HEK293 (cell line): ENCODE results near the gene ARHGAP30.

Experiments
- BCL11B ChIP-seq: fragments of 450-650 bp; formaldehyde crosslinking; IDR thresholded peaks from 2 replicates; pipeline ENCODE4 v1.5.1; 2016; ENCODE audit warnings: low read depth, missing biosample characterization, missing genetic modification characterization
- CTCF ChIP-seq: fragments of 450-650 bp; formaldehyde crosslinking; IDR thresholded peaks from 2 replicates; pipeline ENCODE4 v1.5.1; 2016; ENCODE audit warnings: missing biosample characterization, missing genetic modification characterization
- GLI4 ChIP-seq: fragments of 450-650 bp; formaldehyde crosslinking; IDR thresholded peaks from 2 replicates; pipeline ENCODE4 v1.5.1; 2016; ENCODE audit warnings: missing biosample characterization, missing genetic modification characterization
- GLIS1 ChIP-seq: fragments of 450-650 bp; formaldehyde crosslinking; IDR thresholded peaks from 2 replicates; pipeline ENCODE4 v1.5.1; 2016; ENCODE audit warnings: missing biosample characterization, missing genetic modification characterization
- KLF16 ChIP-seq: fragments of 450-650 bp; formaldehyde crosslinking; IDR thresholded peaks from 2 replicates; pipeline ENCODE4 v1.5.1; 2017; ENCODE audit warnings: missing biosample characterization, missing genetic modification characterization
- PATZ1 ChIP-seq: fragments of 450-650 bp; formaldehyde crosslinking; IDR thresholded peaks from 2 replicates; pipeline ENCODE4 v1.5.1; 2016; ENCODE audit warnings: missing biosample characterization, missing genetic modification characterization
- PBX3 ChIP-seq: sonication (generic); formaldehyde crosslinking; IDR thresholded peaks from 2 replicates; pipeline ENCODE4 v1.8.1; 2022; ENCODE audit warnings: mild to moderate bottlenecking, moderate library complexity, missing genetic modification reagents
- REPIN1 ChIP-seq: fragments of 450-650 bp; formaldehyde crosslinking; IDR thresholded peaks from 2 replicates; pipeline ENCODE4 v1.5.1; 2017; ENCODE audit warnings: missing biosample characterization, missing genetic modification characterization, low read depth
- SETDB1 ChIP-seq: IDR thresholded peaks from one replicate; pipeline ENCODE4 v1.6.1; 2017; ENCODE audit warnings: mild to moderate bottlenecking, low read length, moderate library complexity, mixed read lengths; ENCODE audit not compliant: insufficient read length
- ZFP37 ChIP-seq: fragments of 450-650 bp; formaldehyde crosslinking; IDR thresholded peaks from 2 replicates; pipeline ENCODE4 v1.5.1; 2016; ENCODE audit warnings: missing biosample characterization, missing genetic modification characterization
- ZNF132 ChIP-seq: fragments of 450-650 bp; formaldehyde crosslinking; IDR thresholded peaks from 2 replicates; pipeline ENCODE4 v1.5.1; 2017; ENCODE audit warnings: missing biosample characterization, missing genetic modification characterization, borderline replicate concordance
- ZNF223 ChIP-seq: fragments of 450-650 bp; formaldehyde crosslinking; IDR thresholded peaks from 2 replicates; pipeline ENCODE4 v1.5.1; 2016; ENCODE audit warnings: missing biosample characterization, missing genetic modification characterization
- ZNF274 ChIP-seq, 2 experiments: fragments of 200-500 bp in 1 of 2; fragments of 450-650 bp in 1 of 2; sonication (Bioruptor generic) in 1 of 2; formaldehyde crosslinking in 1 of 2; IDR thresholded peaks; 2 replicates each; pipeline versions ENCODE4 v1.5.1 to v1.6.1; 2014 to 2016; ENCODE audit warnings: borderline replicate concordance in 1 of 2, inconsistent platforms in 1 of 2, low read length in 1 of 2, missing biosample characterization in 1 of 2, missing genetic modification characterization in 1 of 2
- ZNF292 ChIP-seq: fragments of 450-650 bp; formaldehyde crosslinking; IDR thresholded peaks from 2 replicates; pipeline ENCODE4 v1.5.1; 2016; ENCODE audit warnings: low read depth, missing biosample characterization, missing genetic modification characterization, borderline replicate concordance
- ZNF391 ChIP-seq: fragments of 450-650 bp; formaldehyde crosslinking; IDR thresholded peaks from 2 replicates; pipeline ENCODE4 v1.5.1; 2016; ENCODE audit warnings: low read depth, missing biosample characterization, missing genetic modification characterization, borderline replicate concordance
- ZNF394 ChIP-seq: fragments of 450-650 bp; formaldehyde crosslinking; IDR thresholded peaks from 2 replicates; pipeline ENCODE4 v1.5.1; 2016; ENCODE audit warnings: missing biosample characterization, missing genetic modification characterization, mild to moderate bottlenecking, moderate library complexity, borderline replicate concordance
- ZNF549 ChIP-seq: fragments of 450-650 bp; IDR thresholded peaks from 2 replicates; pipeline ENCODE4 v1.5.1; 2018; ENCODE audit warnings: missing biosample characterization, missing genetic modification characterization, mild to moderate bottlenecking, inconsistent platforms, moderate library complexity
- ZNF600 ChIP-seq: fragments of 450-650 bp; formaldehyde crosslinking; IDR thresholded peaks from 2 replicates; pipeline ENCODE4 v1.5.1; 2016; ENCODE audit warnings: missing biosample characterization, missing genetic modification characterization
- TF ChIP-seq, protein P1 (sequence below): fragments of 450-650 bp; formaldehyde crosslinking; IDR thresholded peaks from 2 replicates; pipeline ENCODE4 v1.5.1; 2017; ENCODE audit warnings: missing biosample characterization, missing genetic modification characterization
- TF ChIP-seq, protein P2 (sequence below): fragments of 450-650 bp; formaldehyde crosslinking; IDR thresholded peaks from 2 replicates; pipeline ENCODE4 v1.5.1; 2016; ENCODE audit warnings: missing biosample characterization, missing genetic modification characterization
- TF ChIP-seq, protein P3 (sequence below): fragments of 450-650 bp; formaldehyde crosslinking; conservative IDR thresholded peaks from 2 replicates; pipeline ENCODE4 v1.5.1; 2016; ENCODE audit warnings: low read depth, missing biosample characterization, missing genetic modification characterization
- TF ChIP-seq, protein P4 (sequence below): fragments of 450-650 bp; formaldehyde crosslinking; IDR thresholded peaks from 2 replicates; pipeline ENCODE4 v1.5.1; 2016; ENCODE audit warnings: missing biosample characterization, missing genetic modification characterization

ARHGAP30 gene

DNA sequence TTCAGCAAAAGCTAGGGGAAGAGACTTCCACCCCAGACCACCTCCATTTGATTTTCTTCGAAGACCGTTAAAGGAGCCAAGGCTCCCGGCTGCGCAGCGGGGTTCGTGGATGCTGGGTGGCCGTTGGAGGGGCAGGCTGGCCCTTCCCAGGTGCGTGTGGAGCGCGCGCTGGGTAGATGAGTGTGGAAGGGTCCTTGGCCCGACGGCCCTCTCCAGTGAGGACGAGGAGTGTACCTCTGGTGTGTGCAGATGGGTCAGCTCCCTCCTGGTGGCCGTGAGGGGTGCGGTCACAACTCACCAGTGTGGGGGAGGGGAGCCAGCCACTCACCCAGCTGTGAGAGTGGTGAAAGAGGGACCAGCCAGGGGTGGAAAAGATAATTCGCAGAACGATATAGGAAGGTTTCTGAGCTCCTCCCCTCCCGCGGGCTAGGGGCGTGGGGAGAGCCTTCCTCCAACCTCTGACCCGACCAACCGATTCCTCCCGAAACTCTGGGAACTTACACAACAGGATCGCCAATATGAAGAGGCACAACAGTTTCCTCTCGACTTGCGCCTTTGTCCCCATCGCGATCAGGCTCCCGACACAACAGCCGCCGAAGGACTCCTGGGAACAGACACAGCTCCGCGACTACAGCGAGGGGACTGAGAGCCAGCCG is 49.1 kb downstream of the ARHGAP30 start, which contains the start of gene F11R (continued):
- TF ChIP-seq ZNF600 (tag by site-specific recombination): no peak
- TF ChIP-seq PATZ1 (tag by site-specific recombination): peak; percentile 57; the same call in 1 of the 2 replicates
- no peak for TF ChIP-seq SETDB1
- no peak for TF ChIP-seq ZNF223 (tag by site-specific recombination)
- TF ChIP-seq, protein P1, sequence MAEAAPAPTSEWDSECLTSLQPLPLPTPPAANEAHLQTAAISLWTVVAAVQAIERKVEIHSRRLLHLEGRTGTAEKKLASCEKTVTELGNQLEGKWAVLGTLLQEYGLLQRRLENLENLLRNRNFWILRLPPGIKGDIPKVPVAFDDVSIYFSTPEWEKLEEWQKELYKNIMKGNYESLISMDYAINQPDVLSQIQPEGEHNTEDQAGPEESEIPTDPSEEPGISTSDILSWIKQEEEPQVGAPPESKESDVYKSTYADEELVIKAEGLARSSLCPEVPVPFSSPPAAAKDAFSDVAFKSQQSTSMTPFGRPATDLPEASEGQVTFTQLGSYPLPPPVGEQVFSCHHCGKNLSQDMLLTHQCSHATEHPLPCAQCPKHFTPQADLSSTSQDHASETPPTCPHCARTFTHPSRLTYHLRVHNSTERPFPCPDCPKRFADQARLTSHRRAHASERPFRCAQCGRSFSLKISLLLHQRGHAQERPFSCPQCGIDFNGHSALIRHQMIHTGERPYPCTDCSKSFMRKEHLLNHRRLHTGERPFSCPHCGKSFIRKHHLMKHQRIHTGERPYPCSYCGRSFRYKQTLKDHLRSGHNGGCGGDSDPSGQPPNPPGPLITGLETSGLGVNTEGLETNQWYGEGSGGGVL (tag by site-specific recombination): no peak; the same call in 1 of the 2 replicates
- no peak for TF ChIP-seq ZNF274 (IDR thresholded peaks at IDR 0.05; ENCODE audit: low read length)
- no peak for TF ChIP-seq ZNF274 (tag by site-specific recombination; IDR thresholded peaks at IDR 0.05; ENCODE audit: borderline replicate concordance)
- 0 out of 2 replicates have a peak, but pooled peaks have one; percentile 47 for TF ChIP-seq ZNF391 (tag by site-specific recombination)
- no peak for TF ChIP-seq GLI4 (tag by site-specific recombination)
- peak; percentile 82; the same call in 1 of the 2 replicates for TF ChIP-seq ZFP37 (tag by site-specific recombination)
- TF ChIP-seq, protein P2, sequence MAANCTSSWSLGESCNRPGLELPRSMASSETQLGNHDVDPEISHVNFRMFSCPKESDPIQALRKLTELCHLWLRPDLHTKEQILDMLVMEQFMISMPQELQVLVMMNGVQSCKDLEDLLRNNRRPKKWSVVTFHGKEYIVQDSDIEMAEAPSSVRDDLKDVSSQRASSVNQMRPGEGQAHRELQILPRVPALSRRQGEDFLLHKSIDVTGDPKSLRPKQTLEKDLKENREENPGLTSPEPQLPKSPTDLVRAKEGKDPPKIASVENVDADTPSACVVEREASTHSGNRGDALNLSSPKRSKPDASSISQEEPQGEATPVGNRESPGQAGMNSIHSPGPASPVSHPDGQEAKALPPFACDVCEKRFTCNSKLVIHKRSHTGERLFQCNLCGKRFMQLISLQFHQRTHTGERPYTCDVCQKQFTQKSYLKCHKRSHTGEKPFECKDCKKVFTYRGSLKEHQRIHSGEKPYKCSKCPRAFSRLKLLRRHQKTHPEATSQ: 0 out of 2 replicates have a peak, but pooled peaks have one; percentile 45
- no peak for TF ChIP-seq ZNF394 (tag by site-specific recombination)
- no peak for TF ChIP-seq ZNF132 (tag by site-specific recombination)
- TF ChIP-seq ZNF549: no peak
- TF ChIP-seq REPIN1 (tag by site-specific recombination): no peak
- no peak; the same call in 1 of the 2 replicates for TF ChIP-seq BCL11B (tag by site-specific recombination)
- no peak; the same call in 1 of the 2 replicates for TF ChIP-seq PBX3 (CRISPR knock-in tag)
- TF ChIP-seq, protein P3, sequence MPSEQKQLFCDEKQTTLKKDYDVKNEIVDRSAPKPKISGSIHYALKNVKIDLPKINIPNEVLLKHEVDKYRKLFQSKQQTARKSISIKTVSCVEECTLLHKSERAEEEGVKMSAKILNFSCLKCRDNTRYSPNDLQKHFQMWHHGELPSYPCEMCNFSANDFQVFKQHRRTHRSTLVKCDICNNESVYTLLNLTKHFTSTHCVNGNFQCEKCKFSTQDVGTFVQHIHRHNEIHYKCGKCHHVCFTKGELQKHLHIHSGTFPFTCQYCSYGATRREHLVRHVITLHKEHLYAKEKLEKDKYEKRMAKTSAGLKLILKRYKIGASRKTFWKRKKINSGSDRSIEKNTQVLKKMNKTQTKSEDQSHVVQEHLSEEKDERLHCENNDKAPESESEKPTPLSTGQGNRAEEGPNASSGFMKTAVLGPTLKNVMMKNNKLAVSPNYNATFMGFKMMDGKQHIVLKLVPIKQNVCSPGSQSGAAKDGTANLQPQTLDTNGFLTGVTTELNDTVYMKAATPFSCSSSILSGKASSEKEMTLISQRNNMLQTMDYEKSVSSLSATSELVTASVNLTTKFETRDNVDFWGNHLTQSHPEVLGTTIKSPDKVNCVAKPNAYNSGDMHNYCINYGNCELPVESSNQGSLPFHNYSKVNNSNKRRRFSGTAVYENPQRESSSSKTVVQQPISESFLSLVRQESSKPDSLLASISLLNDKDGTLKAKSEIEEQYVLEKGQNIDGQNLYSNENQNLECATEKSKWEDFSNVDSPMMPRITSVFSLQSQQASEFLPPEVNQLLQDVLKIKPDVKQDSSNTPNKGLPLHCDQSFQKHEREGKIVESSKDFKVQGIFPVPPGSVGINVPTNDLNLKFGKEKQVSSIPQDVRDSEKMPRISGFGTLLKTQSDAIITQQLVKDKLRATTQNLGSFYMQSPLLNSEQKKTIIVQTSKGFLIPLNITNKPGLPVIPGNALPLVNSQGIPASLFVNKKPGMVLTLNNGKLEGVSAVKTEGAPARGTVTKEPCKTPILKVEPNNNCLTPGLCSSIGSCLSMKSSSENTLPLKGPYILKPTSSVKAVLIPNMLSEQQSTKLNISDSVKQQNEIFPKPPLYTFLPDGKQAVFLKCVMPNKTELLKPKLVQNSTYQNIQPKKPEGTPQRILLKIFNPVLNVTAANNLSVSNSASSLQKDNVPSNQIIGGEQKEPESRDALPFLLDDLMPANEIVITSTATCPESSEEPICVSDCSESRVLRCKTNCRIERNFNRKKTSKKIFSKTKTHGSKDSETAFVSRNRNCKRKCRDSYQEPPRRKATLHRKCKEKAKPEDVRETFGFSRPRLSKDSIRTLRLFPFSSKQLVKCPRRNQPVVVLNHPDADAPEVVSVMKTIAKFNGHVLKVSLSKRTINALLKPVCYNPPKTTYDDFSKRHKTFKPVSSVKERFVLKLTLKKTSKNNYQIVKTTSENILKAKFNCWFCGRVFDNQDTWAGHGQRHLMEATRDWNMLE (tag by site-specific recombination): no peak
- TF ChIP-seq KLF16 (tag by site-specific recombination): peak; percentile 71; the same call in 1 of the 2 replicates
- peak; percentile 84 for TF ChIP-seq CTCF (tag by site-specific recombination)
- TF ChIP-seq, protein P4, sequence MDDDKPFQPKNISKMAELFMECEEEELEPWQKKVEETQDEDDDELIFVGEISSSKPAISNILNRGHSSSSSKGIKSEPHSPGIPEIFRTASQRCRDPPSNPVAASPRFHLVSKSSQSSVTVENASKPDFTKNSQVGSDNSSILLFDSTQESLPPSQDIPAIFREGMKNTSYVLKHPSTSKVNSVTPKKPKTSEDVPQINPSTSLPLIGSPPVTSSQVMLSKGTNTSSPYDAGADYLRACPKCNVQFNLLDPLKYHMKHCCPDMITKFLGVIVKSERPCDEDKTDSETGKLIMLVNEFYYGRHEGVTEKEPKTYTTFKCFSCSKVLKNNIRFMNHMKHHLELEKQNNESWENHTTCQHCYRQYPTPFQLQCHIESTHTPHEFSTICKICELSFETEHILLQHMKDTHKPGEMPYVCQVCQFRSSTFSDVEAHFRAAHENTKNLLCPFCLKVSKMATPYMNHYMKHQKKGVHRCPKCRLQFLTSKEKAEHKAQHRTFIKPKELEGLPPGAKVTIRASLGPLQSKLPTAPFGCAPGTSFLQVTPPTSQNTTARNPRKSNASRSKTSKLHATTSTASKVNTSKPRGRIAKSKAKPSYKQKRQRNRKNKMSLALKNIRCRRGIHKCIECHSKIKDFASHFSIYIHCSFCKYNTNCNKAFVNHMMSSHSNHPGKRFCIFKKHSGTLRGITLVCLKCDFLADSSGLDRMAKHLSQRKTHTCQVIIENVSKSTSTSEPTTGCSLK (tag by site-specific recombination): no peak
- TF ChIP-seq GLIS1 (tag by site-specific recombination): peak; percentile 58
- no peak for TF ChIP-seq ZNF292 (tag by site-specific recombination)
